ENCODE data around the gene IRF5.
"Not testable (repeated sequence)": the region's sequence is repeated elsewhere in the genome, so short reads cannot be mapped to it uniquely, and the experiment has no call there.

IRF5 gene

GRCh38 chr7:128906766-128907559 lies 30.8 kb upstream of the IRF5 start:
- DNase-seq (ENCODE audit: low read depth) = no peak

- no peak for DNase-seq (ENCODE audit: low read depth)
Observed at GRCh38 chr7:128908750-128909624, 28.7 kb upstream of the IRF5 start.

DNA sequence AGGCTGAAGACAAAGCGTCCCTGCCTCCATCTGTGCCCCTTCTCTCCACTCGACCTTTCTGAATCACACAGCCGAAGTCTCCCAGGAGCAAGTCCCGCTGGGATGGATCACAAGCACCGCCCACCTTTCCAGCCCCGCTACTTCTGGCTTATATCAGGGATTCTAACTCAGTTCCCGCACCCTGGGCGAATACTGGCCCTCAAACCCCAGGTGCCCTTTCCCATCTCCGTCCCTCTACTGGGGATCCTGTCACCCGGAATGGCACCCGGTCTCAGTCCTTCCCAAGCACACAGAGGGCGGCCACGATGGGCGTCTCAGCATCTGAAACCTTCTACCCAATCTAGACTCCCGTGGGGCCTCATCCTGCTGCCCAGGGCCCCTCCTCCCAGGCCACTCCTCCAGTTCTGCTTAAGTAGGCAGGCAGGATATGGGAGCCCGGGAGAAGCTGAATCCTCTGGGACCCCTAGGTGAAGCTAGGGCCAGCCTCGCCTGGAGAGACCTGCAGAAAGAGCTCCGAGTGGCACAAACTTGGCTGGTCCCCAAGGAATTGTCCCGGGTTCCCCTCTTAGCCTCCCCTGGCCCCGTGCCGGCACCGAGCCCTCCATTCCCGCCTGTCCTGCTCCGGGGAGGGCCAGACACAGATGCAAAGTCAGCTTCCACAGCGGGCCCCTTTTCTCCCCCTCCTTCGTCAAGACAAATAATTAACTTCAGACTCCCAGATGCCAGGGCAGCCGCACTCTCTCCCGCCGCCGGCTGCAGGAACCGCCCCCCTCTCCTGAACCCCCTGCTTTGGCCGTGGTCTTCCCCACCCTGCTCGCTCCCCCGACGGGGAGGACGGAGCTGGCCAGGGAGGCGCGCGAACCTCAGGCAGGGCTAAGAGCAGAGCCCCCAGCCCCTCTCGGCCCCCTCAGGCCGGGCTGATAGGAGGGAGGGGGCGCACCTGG lies 27.8 kb upstream of the IRF5 start:
- no peak for DNase-seq (ENCODE audit: low read depth)

DNA sequence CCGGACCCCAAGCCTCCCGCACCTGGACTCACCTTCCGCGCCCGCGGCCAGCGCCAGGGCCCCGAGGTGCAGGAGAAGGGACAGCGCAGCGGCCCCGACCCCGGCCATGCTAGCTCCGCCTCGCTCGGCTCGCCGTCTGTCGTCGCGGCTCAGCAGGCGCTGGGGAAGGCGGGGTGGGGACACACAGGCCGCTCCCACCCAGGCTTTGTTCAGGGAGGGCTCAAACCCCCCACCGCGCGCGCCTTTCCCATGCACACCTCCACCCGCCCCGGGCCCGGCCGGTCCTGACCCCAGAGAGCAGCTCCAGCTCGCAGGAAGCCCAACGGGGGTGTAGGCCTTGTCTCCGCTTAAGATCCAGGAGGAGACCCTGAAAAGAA lies 27.2 kb upstream of the IRF5 start, which contains the start of gene KCP:
Gene KCP (minus strand): TSS at position 141 of the 377 bp plus-strand sequence. CDS start 33 bp downstream, at position 108.
- DNase-seq (ENCODE audit: low read depth) = no peak

DNA sequence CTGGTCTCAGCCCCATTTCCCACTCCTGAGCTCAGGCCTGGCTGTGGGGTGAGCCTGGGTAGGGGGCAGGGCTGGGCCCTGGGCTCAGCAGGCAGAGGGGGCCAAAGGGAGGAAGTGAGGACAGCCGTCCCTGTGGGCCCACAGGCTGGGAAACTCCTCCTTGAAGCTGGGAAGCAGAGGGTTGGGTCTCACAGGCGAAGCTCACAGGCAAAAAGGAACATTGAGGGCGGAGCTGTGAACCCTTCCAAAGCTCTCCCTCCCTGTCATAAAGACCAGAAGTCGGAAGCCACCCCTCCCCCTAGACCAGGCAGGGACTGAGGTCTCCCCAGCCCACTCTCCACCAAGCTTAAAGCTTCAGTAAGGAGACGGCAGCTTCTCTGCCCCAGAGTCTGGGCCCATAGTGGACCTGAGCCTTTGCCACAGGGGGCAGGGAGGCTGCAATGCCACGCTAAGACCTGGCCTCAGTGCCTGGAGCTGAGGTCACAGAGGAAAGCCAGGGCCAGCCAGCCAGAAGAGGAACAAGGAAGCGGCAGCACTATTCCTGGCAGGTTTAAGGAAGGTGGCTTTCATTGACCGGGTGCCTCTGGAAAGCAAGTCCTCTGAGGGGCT lies 26.2 kb upstream of the IRF5 start:
- DNase-seq (ENCODE audit: low read depth) = no peak

GRCh38 chr7:128912281-128912680 lies 25.4 kb upstream of the IRF5 start:
- DNase-seq (ENCODE audit: low read depth) = no peak

DNA sequence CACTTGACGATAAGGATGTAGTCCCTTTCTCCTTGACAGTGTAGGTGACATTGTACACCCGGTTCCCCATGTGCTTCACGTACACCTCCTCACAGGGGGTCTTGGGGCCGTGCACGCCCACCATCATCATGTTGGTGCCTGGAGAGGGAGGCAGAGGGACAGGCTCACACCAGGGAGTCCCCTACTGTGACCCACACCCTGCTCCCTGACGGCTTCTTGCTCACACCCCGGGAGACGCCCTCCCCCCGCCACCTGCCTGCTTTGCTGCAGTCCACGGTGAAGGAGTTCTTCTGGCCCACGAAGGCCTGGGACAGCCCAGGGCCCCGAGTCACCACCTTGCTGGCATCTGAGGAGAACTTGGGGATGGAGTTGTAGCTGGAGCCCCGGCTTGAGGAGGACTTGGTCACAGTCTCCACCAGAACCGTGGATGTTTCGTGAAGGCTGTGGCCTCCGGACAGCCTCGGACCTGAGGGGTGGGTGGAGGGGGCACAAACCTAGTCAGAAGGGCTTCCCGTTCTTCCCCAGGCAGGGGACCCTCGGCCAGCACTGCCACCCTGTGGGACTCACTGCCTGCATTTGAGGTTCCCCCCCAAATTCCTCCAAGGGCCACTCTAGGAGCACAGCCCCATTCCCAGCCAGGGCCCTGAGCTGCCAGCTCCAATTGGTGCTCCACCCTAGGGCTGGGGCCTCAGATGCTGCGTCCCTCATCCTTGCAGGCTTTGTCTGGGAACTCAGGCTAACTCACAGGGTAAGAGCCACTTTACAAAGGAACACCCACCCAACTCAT lies 24.8 kb upstream of the IRF5 start:
- DNase-seq (ENCODE audit: low read depth) = not testable (repeated sequence)

GRCh38 chr7:128913870-128914565 lies 23.7 kb upstream of the IRF5 start:
- no peak for DNase-seq (ENCODE audit: low read depth)

GRCh38 chr7:128914566-128915151 lies 23.1 kb upstream of the IRF5 start:
- no peak for DNase-seq (ENCODE audit: low read depth)

DNA sequence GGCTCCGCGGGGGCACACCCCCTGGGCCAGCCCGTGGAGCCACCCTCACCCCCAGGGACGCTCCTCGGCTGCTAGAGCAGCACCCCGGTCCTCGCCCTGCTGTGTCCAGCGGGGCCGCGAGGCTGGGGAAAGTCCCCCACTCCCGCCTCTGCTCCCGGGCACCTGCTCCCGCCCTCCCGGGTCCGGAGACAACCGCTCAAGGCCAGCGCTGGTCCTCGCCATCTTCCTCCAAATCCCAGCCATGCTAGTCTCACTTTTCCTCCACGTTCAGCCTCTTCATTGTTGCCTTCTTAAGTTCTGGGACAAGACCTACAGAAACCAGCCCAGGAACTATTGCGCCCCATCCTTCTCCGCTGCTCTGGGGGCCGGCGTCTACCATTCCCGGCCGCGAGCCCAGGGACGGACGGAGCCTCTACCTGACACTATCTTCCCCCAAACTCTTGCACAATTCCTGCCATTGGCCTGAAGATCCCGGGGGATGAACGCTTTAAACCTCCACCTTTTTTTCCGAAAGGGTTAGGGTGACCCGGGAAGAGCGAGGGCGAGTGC lies 22.4 kb upstream of the IRF5 start:
- no peak for DNase-seq (ENCODE audit: low read depth)

DNA sequence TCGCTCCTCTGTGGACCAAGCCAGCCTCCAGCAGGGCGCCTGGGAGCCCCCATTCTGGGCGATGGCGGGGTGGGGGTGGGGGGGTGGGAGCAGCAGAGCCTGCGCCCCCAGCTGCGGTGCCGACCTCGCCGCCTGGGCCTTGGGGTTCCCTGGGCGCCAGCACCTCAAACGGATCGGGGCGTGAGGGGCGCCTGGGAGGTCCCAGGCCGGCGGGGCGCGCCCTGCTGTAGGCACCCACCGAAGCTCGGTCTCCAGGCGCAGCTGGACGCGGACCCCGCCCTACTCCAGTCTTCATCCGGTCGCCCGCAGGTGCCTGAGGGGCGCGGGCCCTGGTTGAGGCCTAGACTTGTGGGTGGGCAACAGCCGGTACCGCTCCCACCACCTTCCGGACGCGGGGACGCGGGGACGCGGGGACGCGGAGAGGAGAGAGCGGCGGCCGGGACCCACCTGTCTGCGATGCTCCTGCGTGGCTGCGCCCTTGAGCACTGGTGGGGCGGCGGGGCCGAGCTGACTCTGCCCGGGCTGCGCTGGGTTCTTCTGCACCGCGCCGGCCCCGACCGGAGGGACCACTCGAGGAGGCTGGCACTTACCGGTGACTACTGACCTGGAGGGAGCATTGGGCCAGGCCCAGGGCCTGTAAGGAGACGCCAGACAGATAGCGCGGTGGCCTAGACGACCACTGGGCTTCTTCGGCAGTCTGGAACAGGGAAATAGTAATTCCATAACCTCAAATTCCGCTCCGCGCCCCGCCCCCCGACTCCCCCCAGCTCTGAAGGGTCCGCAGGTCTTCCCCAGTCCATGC lies 21.7 kb upstream of the IRF5 start:
- DNase-seq (ENCODE audit: low read depth) = no peak

DNA sequence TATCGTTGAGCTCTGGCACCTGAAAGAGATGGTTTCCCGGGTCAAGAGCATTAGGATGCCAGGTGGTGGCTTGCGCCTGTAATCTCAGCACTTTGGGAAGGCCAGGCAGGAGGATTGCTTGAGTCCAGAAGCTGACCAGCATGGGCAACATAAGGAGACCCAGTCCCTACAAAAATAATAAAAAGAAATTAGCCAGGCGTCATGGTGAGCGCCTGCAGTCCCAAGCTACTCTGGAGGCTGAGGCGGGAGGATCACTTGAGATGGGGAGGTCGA lies 21.1 kb upstream of the IRF5 start:
- DNase-seq (ENCODE audit: low read depth) = no peak

DNA sequence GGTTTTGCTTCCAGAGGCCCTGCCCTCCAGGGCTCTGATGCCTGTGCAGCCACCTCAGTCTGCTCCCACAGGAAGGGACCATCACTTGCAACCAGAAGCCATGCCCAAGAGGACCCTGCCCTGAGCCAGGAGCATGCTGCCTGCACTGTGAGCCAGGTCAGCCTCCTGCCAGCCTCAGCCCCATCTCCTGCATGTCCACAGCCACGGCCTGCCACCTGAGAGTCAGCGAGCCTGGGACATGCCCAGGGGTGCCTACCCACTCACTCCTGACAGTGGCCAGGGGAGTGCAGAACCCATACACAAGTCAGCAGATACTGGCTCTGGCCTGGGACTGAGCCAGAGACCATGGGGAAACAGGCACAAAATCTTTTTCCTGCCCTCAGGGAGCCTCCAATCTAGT lies 20.6 kb upstream of the IRF5 start:
- no peak for DNase-seq (ENCODE audit: low read depth)

DNA sequence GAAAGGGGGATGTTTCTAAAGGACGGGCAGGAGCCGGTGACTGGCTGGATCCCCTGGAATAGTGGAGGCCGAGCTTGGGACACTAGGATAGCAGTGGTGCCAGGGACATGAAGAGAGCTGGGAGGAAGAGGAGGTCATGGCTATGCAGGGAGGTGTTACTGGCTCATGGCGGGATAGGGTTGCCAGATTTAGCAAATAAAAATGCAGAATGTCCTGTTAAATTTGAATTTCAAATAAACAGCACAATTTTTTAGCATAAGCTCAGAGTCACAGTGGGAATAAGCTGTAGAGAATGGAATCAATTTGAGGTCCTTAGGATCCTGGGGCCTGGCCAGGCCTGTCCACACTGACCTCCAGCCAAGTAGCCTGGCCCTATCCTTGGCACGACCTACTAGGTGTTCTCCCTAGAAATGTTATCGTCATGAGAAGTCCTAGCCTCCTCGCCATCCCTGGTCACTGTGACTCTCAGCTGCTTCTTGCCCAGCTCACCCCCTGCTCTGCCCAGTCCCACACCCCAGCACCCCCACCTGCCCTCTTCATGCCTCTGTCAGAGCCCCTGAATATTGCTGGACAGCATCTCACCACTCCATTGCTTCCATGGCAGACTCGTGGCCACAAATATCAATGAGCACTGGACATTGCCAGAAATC lies 19.6 kb upstream of the IRF5 start:
- no peak for DNase-seq (ENCODE audit: low read depth)

- DNase-seq (ENCODE audit: low read depth) = no peak
Observed at GRCh38 chr7:128919241-128919640, 18.5 kb upstream of the IRF5 start.

DNA sequence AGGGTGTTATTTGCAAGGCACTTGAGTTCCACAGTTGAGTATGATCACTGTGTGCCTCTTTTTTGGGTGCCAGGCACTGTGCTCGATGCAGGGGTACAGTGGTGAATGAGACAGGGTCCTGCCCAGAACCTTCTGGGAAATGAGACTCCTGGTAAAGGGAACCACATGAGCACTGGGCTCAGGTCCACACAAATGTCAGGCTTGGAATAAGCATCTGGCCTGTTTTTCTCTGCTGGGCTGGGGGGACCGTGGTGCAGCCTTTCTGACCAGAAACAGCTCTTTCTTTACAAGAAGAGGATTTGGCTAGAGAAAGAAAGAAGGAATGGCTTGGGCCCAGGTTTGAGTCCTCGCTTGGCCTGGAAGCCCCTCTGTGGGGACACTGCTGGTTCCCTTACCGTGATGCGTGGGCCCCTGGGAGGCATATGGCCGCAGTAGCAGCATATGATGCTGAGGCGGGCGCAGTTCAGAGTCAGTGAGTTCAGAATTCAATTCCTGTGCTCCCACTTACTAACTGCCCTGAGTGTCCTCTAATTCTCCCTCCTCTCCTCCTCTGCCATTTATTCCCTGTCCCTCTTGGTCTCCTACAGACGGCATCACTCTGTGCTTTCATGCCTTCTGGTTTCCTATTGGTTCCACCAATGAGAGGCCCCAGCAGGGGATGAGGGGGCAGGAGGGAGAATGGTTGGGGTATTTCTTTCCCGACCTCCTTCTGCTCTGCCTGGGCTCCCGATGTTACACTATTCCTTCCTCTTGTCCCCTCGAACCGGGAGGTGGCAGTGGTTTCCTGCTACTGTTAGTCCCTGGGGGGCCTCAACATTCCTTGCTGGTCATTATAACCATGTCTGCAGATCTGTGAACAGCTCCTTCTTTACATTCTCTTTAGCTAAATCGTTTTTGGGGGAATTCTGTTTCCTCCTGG lies 17.6 kb upstream of the IRF5 start:
- DNase-seq (ENCODE audit: low read depth) = no peak

- no peak for DNase-seq (ENCODE audit: low read depth)
Observed at GRCh38 chr7:128920913-128921582, 16.7 kb upstream of the IRF5 start.
